GM12878 (cell line): ENCODE results near the gene TMEM151A. TPM values are rescaled to one million over a fixed set of nuclear protein-coding genes. Genes with fewer than 3 reads are reported as not detected.

Experiments used
- ATAC-seq: fragments of 200-7000 bp; cut with Tn5 transposase; 3 replicates; pipeline ENCODE4 v1.9.1; 2020; ENCODE audit warnings: mild to moderate bottlenecking, moderate library complexity
- BruUV-seq: library from RNA; stranded (reverse); fragments of 400-500 nt; replicated peaks from 2 replicates; lab custom pipeline; 2021; lab: Mats Ljungman, UMichigan
- CTCF ChIA-PET: fragments of 300-600 bp; sonication (Branson Sonifier 250); formaldehyde crosslinking; extraction: SDS; loops from one replicate; lab custom pipeline; 2021; ENCODE audit warnings: inconsistent platforms; lab: Yijun Ruan, JAX
- POLR2A ChIA-PET: fragments of 350-600 bp; formaldehyde crosslinking; extraction: SDS; loops from one replicate; lab custom pipeline; 2021; ENCODE audit warnings: inconsistent platforms; lab: Charles Lee
- RAD21 ChIA-PET: fragments of 300-600 bp; sonication (Branson Sonifier 250); formaldehyde crosslinking; loops from one replicate; lab custom pipeline; 2023; ENCODE audit warnings: antibody characterized with exemption; ENCODE audit not compliant: unreplicated experiment; lab: Charles Lee
- SMC1A ChIA-PET: fragments of 300-600 bp; sonication (Branson Sonifier 250); formaldehyde crosslinking; loops from one replicate; lab custom pipeline; 2023; ENCODE audit not compliant: unreplicated experiment, uncharacterized antibody; lab: Charles Lee
- DNase-seq: peaks from one replicate; pipeline ENCODE4 v3.0.0-alpha.2; 2011; ENCODE audit warnings: low read depth, low spot score
- FAIRE-seq: peaks from 3 replicates; lab custom pipeline; 2011; peaks lifted over from hg19 to GRCh38; lab: Jason Lieb, UNC
- H2AFZ ChIP-seq: 2 replicates; pipeline ENCODE4 v1.6.0; 2011; ENCODE audit warnings: low read depth, low read length, control low read depth; ENCODE audit not compliant: control insufficient read depth
- H3K27ac ChIP-seq: 2 replicates; pipeline ENCODE4 v1.5.1; 2011; ENCODE audit warnings: control low read depth; ENCODE audit not compliant: control insufficient read depth, insufficient read depth
- H3K27me3 ChIP-seq, 2 experiments: replicated peaks in 1 of 2; 2 replicates each; pipeline versions ENCODE4 v1.6.0 to v1.6.1; 2011; ENCODE audit warnings: low read length in 1 of 2; ENCODE audit not compliant: control insufficient read depth in 2 of 2, insufficient read depth in 2 of 2
- H3K36me3 ChIP-seq, 2 experiments: 2 replicates each; pipeline ENCODE4 v1.5.1; 2011; ENCODE audit warnings: low read length in 1 of 2; ENCODE audit not compliant: control insufficient read depth in 2 of 2, insufficient read depth in 2 of 2
- H3K4me1 ChIP-seq: 2 replicates; pipeline ENCODE4 v1.6.1; 2011; ENCODE audit warnings: mild to moderate bottlenecking, low read length, moderate library complexity, mixed read lengths; ENCODE audit not compliant: control insufficient read depth, insufficient read depth
- H3K4me2 ChIP-seq: 2 replicates; pipeline ENCODE4 v1.6.0; 2011; ENCODE audit warnings: control low read depth; ENCODE audit not compliant: control insufficient read depth, insufficient read depth
- H3K4me3 ChIP-seq: fragments of 200-600 bp; sonication (generic); 2 replicates; pipeline ENCODE4 v1.5.1; 2016
- H3K79me2 ChIP-seq: 2 replicates; pipeline ENCODE4 v1.6.0; 2011; ENCODE audit warnings: low read length; ENCODE audit not compliant: control insufficient read depth, insufficient read depth
- H3K9ac ChIP-seq: 2 replicates; pipeline ENCODE4 v1.8.0; 2011; ENCODE audit warnings: low read length, control low read depth, mixed read lengths; ENCODE audit not compliant: control insufficient read depth, insufficient read depth
- H3K9me3 ChIP-seq: replicated peaks from 3 replicates; pipeline ENCODE4 v1.5.1; 2011; ENCODE audit warnings: mild to moderate bottlenecking, low read length; ENCODE audit not compliant: control insufficient read depth, insufficient read depth
- H4K20me1 ChIP-seq: 2 replicates; pipeline ENCODE4 v1.6.0; 2011; ENCODE audit not compliant: control insufficient read depth, insufficient read depth
- EED ChIP-seq: sonication (generic); IDR thresholded peaks from 2 replicates; pipeline ENCODE4 v1.6.1; 2016; ENCODE audit warnings: antibody characterized with exemption, low read depth
- ELK1 ChIP-seq: IDR thresholded peaks from 2 replicates; pipeline ENCODE4 v1.6.1; 2012; ENCODE audit warnings: low read depth, low read length, improper control_type of control experiment
- FOXK2 ChIP-seq: fragments of 450-650 bp; IDR thresholded peaks from 2 replicates; pipeline ENCODE4 v1.6.1; 2017; ENCODE audit warnings: mild to moderate bottlenecking, moderate library complexity
- GATAD2B ChIP-seq: fragments of 450-650 bp; conservative IDR thresholded peaks from 2 replicates; pipeline ENCODE4 v1.6.1; 2017; ENCODE audit warnings: low read depth, mild to moderate bottlenecking, moderate library complexity
- HCFC1 ChIP-seq: fragments of 150-350 bp; IDR thresholded peaks from 2 replicates; pipeline ENCODE4 v1.6.1; 2014; ENCODE audit warnings: low read length
- HSF1 ChIP-seq: fragments of 150-350 bp; IDR thresholded peaks from 2 replicates; pipeline ENCODE4 v1.6.1; 2014; ENCODE audit warnings: mild to moderate bottlenecking, low read depth, low read length
- IKZF2 ChIP-seq, 2 experiments: fragments of 450-650 bp; IDR thresholded peaks; 2 replicates each; pipeline ENCODE4 v1.6.1; 2017; ENCODE audit warnings: mild to moderate bottlenecking in 2 of 2, moderate library complexity in 2 of 2
- KAT2A ChIP-seq: conservative IDR thresholded peaks from 2 replicates; pipeline ENCODE4 v1.6.1; 2011; ENCODE audit warnings: low read depth, low read length; ENCODE audit not compliant: control insufficient read depth
- MTA2 ChIP-seq: fragments of 450-650 bp; IDR thresholded peaks from 2 replicates; pipeline ENCODE4 v1.6.1; 2016; ENCODE audit warnings: low read depth, mild to moderate bottlenecking, moderate library complexity
- MTA3 ChIP-seq: IDR thresholded peaks from 2 replicates; pipeline ENCODE4 v1.6.1; 2012; ENCODE audit warnings: low read length, inconsistent platforms, borderline replicate concordance
- NR2C1 ChIP-seq: fragments of 450-650 bp; IDR thresholded peaks from 2 replicates; pipeline ENCODE4 v1.6.1; 2017; ENCODE audit warnings: antibody characterized with exemption, mild to moderate bottlenecking, moderate library complexity
- POLR2AphosphoS2 ChIP-seq: IDR thresholded peaks from 2 replicates; pipeline ENCODE4 v1.6.1; 2011; ENCODE audit warnings: low read depth, mild to moderate bottlenecking, low read length, improper control_type of control experiment, moderate library complexity
- RCOR1 ChIP-seq: conservative IDR thresholded peaks from 2 replicates; pipeline ENCODE4 v1.6.1; 2012; ENCODE audit warnings: low read depth, low read length, improper control_type of control experiment
- TCF7 ChIP-seq: IDR thresholded peaks from 2 replicates; pipeline ENCODE4 v1.6.1; 2014; ENCODE audit warnings: antibody characterized with exemption, borderline replicate concordance
- USF1 ChIP-seq: IDR thresholded peaks from 2 replicates; pipeline ENCODE4 v1.6.1; 2011; ENCODE audit warnings: borderline replicate concordance, low read depth, mild to moderate bottlenecking, moderate library complexity, mixed read lengths, low read length; ENCODE audit not compliant: insufficient read depth; ENCODE audit errors: extremely low read length
- YBX1 ChIP-seq: fragments of 450-650 bp; IDR thresholded peaks from 2 replicates; pipeline ENCODE4 v1.6.1; 2016; ENCODE audit warnings: antibody characterized with exemption
- ZNF207 ChIP-seq: fragments of 450-650 bp; IDR thresholded peaks from 2 replicates; pipeline ENCODE4 v1.6.1; 2014; ENCODE audit warnings: antibody characterized with exemption, mild to moderate bottlenecking, borderline replicate concordance
- ZZZ3 ChIP-seq: IDR thresholded peaks from 2 replicates; pipeline ENCODE4 v1.6.1; 2011; ENCODE audit warnings: low read depth; ENCODE audit not compliant: control insufficient read depth, insufficient read length
- WGBS: methylation state at CpG from one replicate; pipeline ENCODE4 v1.1.6; 2016; ENCODE audit warnings: low lambda C conversion rate; ENCODE audit not compliant: insufficient replicate concordance, insufficient coverage; ENCODE audit errors: missing lambda C conversion rate; 5-methylcytosine and 5-hydroxymethylcytosine counted together
- in situ Hi-C: fragments of 300-500 bp; cut with MboI; formaldehyde crosslinking; loops from 9 replicates; pipeline ENCODE4 v1.14.3; 2018; ENCODE audit warnings: mixed read lengths
- intact Hi-C: fragments of 100-400 bp; cut with micrococcal nuclease; formaldehyde crosslinking; loops from one replicate; pipeline ENCODE4 v1.14.2; 2022; ENCODE audit not compliant: unreplicated experiment
- polyA plus RNA-seq, 11 experiments: library from polyadenylated mRNA; depleted of rRNA in 4 of 11; unstranded in 6 of 11; stranded (reverse) in 5 of 11; fragments of >200 nt; fragmentation: Nextera tagmentation in 4 of 11; fragmentation: Illumina TruSeq in 1 of 11; extraction: Ambion mirVana in 4 of 11; extraction: Trizol in 1 of 11; gene quantifications; 1 replicate in 1 of 11; 2 replicates in 10 of 11; pipeline versions ENCODE4 v1.2.1 to v1.2.3, GENCODE V29; 2011 to 2016; ENCODE audit warnings: inconsistent platforms in 2 of 11, missing spikeins in 2 of 11, low read depth in 1 of 11
- total RNA-seq, 4 experiments: library from RNA; depleted of rRNA in 3 of 4; stranded (reverse); fragments of >200 nt in 3 of 4; fragmentation: Illumina TruSeq in 1 of 4; extraction: Trizol in 1 of 4; gene quantifications; 2 replicates each; pipeline versions ENCODE4 v1.2.1 to v1.2.3, GENCODE V29; 2013 to 2021

Gene TMEM151A
- total and polyA plus RNA-seq, 10 of the 15 experiments (the other 5 are each of a cell fraction or from before 2014, with no cell fraction given) = not detected

GRCh38 chr11:66281001-66281400, 10.7 kb upstream of the TMEM151A start:
- CTCF ChIA-PET = interaction anchor here (0.8 to 3.3 kb wide), 5 partner anchors 7 to 160 kb away, joined by 3 to 29 read pairs (median 7); partner anchors contain the start of genes RIN1 and YIF1A
- DNase-seq (no peak), ATAC-seq (no peak), FAIRE-seq (no peak)
- peaks cover 12% of the 10 kb centered on the region for H3K4me1 ChIP-seq
- SMC1A ChIA-PET = interaction anchor here (1.0 to 3.4 kb wide), 2 partner anchors 10 to 14 kb away, joined by 3 to 10 read pairs; partner anchors contain the start of gene RAB1B
- TF ChIP-seq POLR2AphosphoS2 (no peak), HSF1 (no peak), IKZF2 (IDR thresholded peaks at IDR 0.05) (no peak), ELK1 (no peak), HCFC1 (no peak), NR2C1 (no peak), ZNF207 (no peak), USF1 (no peak), KAT2A (no peak), RCOR1 (no peak), TCF7 (no peak), FOXK2 (no peak), YBX1 (no peak), GATAD2B (no peak), MTA3 (no peak), MTA2 (no peak), ZZZ3 (no peak), EED (no peak)
- H3K36me3 ChIP-seq = peaks cover 0 to 5% of the 10 kb centered on the region in 2 experiments; a peak in 3 of 4 replicates
- RAD21 ChIA-PET = interaction anchor here (1.7 to 2.2 kb wide), 2 partner anchors 13 to 59 kb away, joined by 9 to 11 read pairs; partner anchors contain the start of gene RAB1B
- H3K4me2 ChIP-seq = no peak overlapping the region
- H3K27me3 ChIP-seq = no peaks in the 10 kb centered on the region
- H3K27ac ChIP-seq = no peak overlapping the region
- H4K20me1 ChIP-seq = no peaks in the 10 kb centered on the region; the same call in none of the 2 replicates
- no peaks in the 10 kb centered on the region for H3K9me3 ChIP-seq
- no peak overlapping the region for H3K9ac ChIP-seq
- no TSS peak for BruUV-seq
- POLR2A ChIA-PET = interaction anchor here (1.0 to 2.0 kb wide), 3 partner anchors 8 to 13 kb away, joined by 4 to 7 read pairs (median 5); partner anchors contain the start of genes RAB1B and YIF1A
- no peak overlapping the region for H2AFZ ChIP-seq
- 75% methylated on average over 6 of the region's 6 CpGs for WGBS
- H3K79me2 ChIP-seq = no peaks in the 10 kb centered on the region
- in situ Hi-C loops = no loop called here
- intact Hi-C loops = no loop called here
- no peak overlapping the region for H3K4me3 ChIP-seq
